Lower leg skin (tissue), 3 donors: ENCODE results near the gene ASPN.

Source experiments
- CTCF ChIP-seq, 3 donors: fragments of 450-650 bp; IDR thresholded peaks; one replicate each; pipeline ENCODE4 v1.5.1; 2016; ENCODE audit warnings: antibody characterized with exemption in 3 of 3, mild to moderate bottlenecking in 3 of 3, moderate library complexity in 2 of 3
- POLR2A ChIP-seq, 2 donors: fragments of 450-650 bp; IDR thresholded peaks; one replicate each; pipeline ENCODE4 v1.6.1; 2016 to 2017; ENCODE audit warnings: antibody characterized with exemption in 2 of 2, mild to moderate bottlenecking in 1 of 2, moderate library complexity in 1 of 2

DNA sequence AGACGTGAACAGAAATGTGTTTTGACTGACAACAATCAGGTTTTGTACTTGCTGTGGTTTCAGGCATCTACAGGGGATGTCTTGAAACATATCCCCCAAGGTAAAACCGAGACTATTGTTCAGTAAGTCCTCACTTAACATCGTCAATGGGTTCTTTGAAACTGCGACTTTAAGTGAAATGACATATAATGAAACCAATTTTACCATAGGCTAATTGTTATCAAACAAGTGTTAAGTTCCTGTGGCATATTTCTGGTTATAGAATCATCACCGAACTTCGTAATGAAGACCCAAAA is 41.6 kb downstream of the ASPN start:
- no peak for TF ChIP-seq CTCF (IDR thresholded peaks at IDR 0.05)
- TF ChIP-seq POLR2A (IDR thresholded peaks at IDR 0.05): no peak
